K562 (cell line): ENCODE data around the gene ATMIN. TPM values are rescaled to one million over a fixed set of nuclear protein-coding genes. Genes with fewer than 3 reads are reported as not detected.
A peak's percentile ranks its signal among the peaks of the same experiment; 100 is the strongest.

ENCODE experiments used
- BCL6 ChIP-seq: fragments of 250-450 bp; sonication (Bioruptor Pico); IDR thresholded peaks from 2 replicates; pipeline ENCODE4 v1.4.0; 2020
- BCOR ChIP-seq: fragments of 450-650 bp; IDR thresholded peaks from 2 replicates; pipeline ENCODE4 v1.6.1; 2016
- C11orf30 ChIP-seq: fragments of 450-650 bp; IDR thresholded peaks from 2 replicates; pipeline ENCODE4 v1.6.1; 2016; ENCODE audit warnings: low read depth, mild to moderate bottlenecking
- GABPA ChIP-seq: fragments of 200-800 bp; sonication (Bioruptor generic); conservative IDR thresholded peaks from 2 replicates; pipeline ENCODE4 v1.6.1; 2016; ENCODE audit warnings: low read depth, missing genetic modification characterization, missing compliant biosample characterization
- GATAD2B ChIP-seq: fragments of 450-650 bp; IDR thresholded peaks from 2 replicates; pipeline ENCODE4 v1.6.1; 2017; ENCODE audit warnings: mild to moderate bottlenecking, borderline replicate concordance
- HDAC6 ChIP-seq: IDR thresholded peaks from 2 replicates; pipeline ENCODE4 v1.6.1; 2012; ENCODE audit warnings: low read depth, mild to moderate bottlenecking, control low read depth, inconsistent platforms, low read length, moderate library complexity
- HDGF ChIP-seq: fragments of 450-650 bp; IDR thresholded peaks from 2 replicates; pipeline ENCODE4 v1.6.1; 2016
- ILF3 ChIP-seq: fragments of 450-650 bp; IDR thresholded peaks from 2 replicates; pipeline ENCODE4 v1.6.1; 2018; ENCODE audit warnings: antibody characterized with exemption, mild to moderate bottlenecking, moderate library complexity, borderline replicate concordance
- MAZ ChIP-seq, 2 experiments: fragments of 450-650 bp in 1 of 2; sonication (generic) in 1 of 2; formaldehyde crosslinking; IDR thresholded peaks in 1 of 2; conservative IDR thresholded peaks in 1 of 2; 2 replicates each; pipeline versions ENCODE4 v1.4.0 to v1.5.0; 2020; ENCODE audit warnings: mild to moderate bottlenecking in 1 of 2, missing genetic modification reagents in 1 of 2
- NCOA6 ChIP-seq: fragments of 450-650 bp; IDR thresholded peaks from 2 replicates; pipeline ENCODE4 v1.6.1; 2017; ENCODE audit warnings: mild to moderate bottlenecking
- RBM39 ChIP-seq: fragments of 200-400 bp; formaldehyde crosslinking; optimal IDR thresholded peaks from 2 replicates; pipeline ENCODE3; 2018; ENCODE audit warnings: low read depth, low read length
- SMARCC2 ChIP-seq: fragments of 450-650 bp; IDR thresholded peaks from 2 replicates; pipeline ENCODE4 v1.6.1; 2017; ENCODE audit warnings: antibody characterized with exemption, moderate library complexity, mild to moderate bottlenecking, low read depth
- YY1 ChIP-seq, 3 experiments: IDR thresholded peaks; 2 replicates each; pipeline ENCODE4 v1.6.1; 2011; ENCODE audit warnings: low read length in 2 of 3, mild to moderate bottlenecking in 2 of 3, moderate library complexity in 2 of 3, borderline replicate concordance in 1 of 3, control low read depth in 1 of 3, low read depth in 1 of 3; ENCODE audit not compliant: insufficient read depth in 3 of 3, insufficient replicate concordance in 2 of 3, control insufficient read depth in 1 of 3, insufficient read length in 1 of 3; ENCODE audit errors: extremely low read depth in 1 of 3
- ZSCAN29 ChIP-seq: fragments of 450-650 bp; IDR thresholded peaks from 2 replicates; pipeline ENCODE4 v1.6.1; 2017
- polyA plus RNA-seq, 8 experiments: library from polyadenylated mRNA; depleted of rRNA in 4 of 8; stranded (reverse) in 5 of 8; unstranded in 3 of 8; fragments of >200 nt; fragmentation: Nextera tagmentation in 2 of 8; fragmentation: Illumina TruSeq in 1 of 8; extraction: Ambion mirVana in 2 of 8; extraction: Trizol in 1 of 8; gene quantifications; 2 replicates each; pipeline versions ENCODE4 v1.2.1 to v1.2.3, GENCODE V29; 2011 to 2014; ENCODE audit warnings: inconsistent platforms in 1 of 8, missing spikeins in 1 of 8
- total RNA-seq, 7 experiments: library from RNA; depleted of rRNA in 6 of 7; stranded (reverse); fragments of >200 nt in 6 of 7; fragmentation: Illumina TruSeq in 2 of 7; extraction: Trizol in 2 of 7; gene quantifications; 2 replicates each; pipeline versions ENCODE4 v1.2.1 to v1.2.3, GENCODE V29; 2011 to 2021; ENCODE audit warnings: low replicate concordance in 1 of 7
- TF ChIP-seq, protein P1 (sequence below): IDR thresholded peaks from 3 replicates; pipeline ENCODE4 v1.6.1; 2011; ENCODE audit warnings: borderline replicate concordance, mild to moderate bottlenecking; ENCODE audit not compliant: insufficient read length, insufficient read depth
- TF ChIP-seq, protein P2 (sequence below): sonication (generic); formaldehyde crosslinking; IDR thresholded peaks from 2 replicates; pipeline ENCODE4 v1.8.0; 2023; ENCODE audit warnings: mild to moderate bottlenecking, missing genetic modification reagents
- TF ChIP-seq, protein P3 (sequence below), 2 experiments: fragments of 450-650 bp in 1 of 2; IDR thresholded peaks; 2 replicates each; pipeline ENCODE4 v1.6.1; 2011 to 2017; ENCODE audit warnings: low read depth in 2 of 2, antibody characterized with exemption in 1 of 2, borderline replicate concordance in 1 of 2, low read length in 1 of 2, mild to moderate bottlenecking in 1 of 2, mixed read lengths in 1 of 2; ENCODE audit not compliant: control insufficient read depth in 1 of 2
- TF ChIP-seq, protein P4 (sequence below): fragments of 200-800 bp; sonication (Bioruptor generic); IDR thresholded peaks from 2 replicates; pipeline ENCODE4 v1.6.1; 2017; ENCODE audit warnings: missing genetic modification characterization, missing compliant biosample characterization

Gene ATMIN
- total and polyA plus RNA-seq, 9 of the 15 experiments (the other 6 are each of a cell fraction or from before 2014, with no cell fraction given), result 6.7 to 40.9 (median 23.4) TPM

DNA sequence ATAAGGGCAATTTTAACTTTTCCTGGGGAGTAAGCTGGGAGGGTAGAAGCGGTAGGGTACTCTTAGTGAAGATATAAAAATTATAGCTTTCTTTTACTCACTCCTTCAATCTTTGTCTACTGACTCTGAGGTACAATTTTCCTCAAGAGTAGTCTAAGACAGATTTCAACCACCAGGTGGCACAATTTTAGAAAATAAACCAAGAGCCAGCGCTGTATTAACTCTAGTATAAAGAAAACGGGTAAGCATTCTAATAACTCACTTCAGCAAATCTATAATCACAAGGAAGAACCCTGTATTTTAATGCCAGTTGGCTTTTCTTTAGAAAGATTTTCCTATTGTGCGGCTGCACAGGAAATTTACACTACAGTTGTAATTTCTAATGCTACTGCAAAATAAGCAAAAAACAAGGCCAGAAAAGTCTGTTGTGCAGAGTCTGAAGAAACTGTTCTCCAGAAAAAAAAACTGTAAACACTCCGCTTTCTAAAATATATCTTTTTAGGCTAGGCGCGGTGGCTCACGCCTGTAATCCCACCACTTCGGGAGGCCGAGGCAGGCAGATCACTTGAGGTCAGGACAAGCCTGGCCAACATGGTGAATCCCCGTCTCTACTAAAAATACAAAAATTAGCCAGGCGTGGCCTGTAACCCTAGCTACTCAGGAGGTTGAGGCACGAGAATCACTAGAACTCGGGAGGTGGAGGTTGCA lies 30.8 kb upstream of the ATMIN start (continued):
- TF ChIP-seq, protein P1, sequence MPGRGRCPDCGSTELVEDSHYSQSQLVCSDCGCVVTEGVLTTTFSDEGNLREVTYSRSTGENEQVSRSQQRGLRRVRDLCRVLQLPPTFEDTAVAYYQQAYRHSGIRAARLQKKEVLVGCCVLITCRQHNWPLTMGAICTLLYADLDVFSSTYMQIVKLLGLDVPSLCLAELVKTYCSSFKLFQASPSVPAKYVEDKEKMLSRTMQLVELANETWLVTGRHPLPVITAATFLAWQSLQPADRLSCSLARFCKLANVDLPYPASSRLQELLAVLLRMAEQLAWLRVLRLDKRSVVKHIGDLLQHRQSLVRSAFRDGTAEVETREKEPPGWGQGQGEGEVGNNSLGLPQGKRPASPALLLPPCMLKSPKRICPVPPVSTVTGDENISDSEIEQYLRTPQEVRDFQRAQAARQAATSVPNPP, result no peak
- TF ChIP-seq RBM39 (no peak), ILF3 (peak; percentile 67; the same call in 1 of the 2 replicates), YY1 (IDR thresholded peaks at IDR 0.05; ENCODE audit: borderline replicate concordance in 1 of 3, control insufficient read depth in 1 of 3, extremely low read depth in 1 of 3, insufficient read depth in 3 of 3, insufficient read length in 1 of 3, insufficient replicate concordance in 2 of 3, low read depth in 1 of 3, low read length in 2 of 3) (no peak), MAZ (CRISPR knock-in tag; conservative IDR thresholded peaks at IDR 0.05 in 1 of 2, IDR thresholded peaks at IDR 0.05 in 1 of 2) (0 out of 4 replicates have a peak, but pooled peaks of 1 of the 2 experiments have one; percentile 30), HDGF (0 out of 2 replicates have a peak, but pooled peaks have one; percentile 52), NCOA6 (0 out of 2 replicates have a peak, but pooled peaks have one; percentile 11), HDAC6 (no peak), SMARCC2 (peak; percentile 75; the same call in 1 of the 2 replicates), BCL6 (CRISPR knock-in tag) (no peak), ZSCAN29 (peak; percentile 26; the same call in 1 of the 2 replicates), GABPA (tag) (peak; percentile 38; the same call in 1 of the 2 replicates), C11orf30 (peak; percentile 20; the same call in 1 of the 2 replicates), BCOR (0 out of 2 replicates have a peak, but pooled peaks have one; percentile 8), GATAD2B (peak; percentile 15; the same call in 1 of the 2 replicates)
- TF ChIP-seq, protein P2, sequence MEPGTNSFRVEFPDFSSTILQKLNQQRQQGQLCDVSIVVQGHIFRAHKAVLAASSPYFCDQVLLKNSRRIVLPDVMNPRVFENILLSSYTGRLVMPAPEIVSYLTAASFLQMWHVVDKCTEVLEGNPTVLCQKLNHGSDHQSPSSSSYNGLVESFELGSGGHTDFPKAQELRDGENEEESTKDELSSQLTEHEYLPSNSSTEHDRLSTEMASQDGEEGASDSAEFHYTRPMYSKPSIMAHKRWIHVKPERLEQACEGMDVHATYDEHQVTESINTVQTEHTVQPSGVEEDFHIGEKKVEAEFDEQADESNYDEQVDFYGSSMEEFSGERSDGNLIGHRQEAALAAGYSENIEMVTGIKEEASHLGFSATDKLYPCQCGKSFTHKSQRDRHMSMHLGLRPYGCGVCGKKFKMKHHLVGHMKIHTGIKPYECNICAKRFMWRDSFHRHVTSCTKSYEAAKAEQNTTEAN, result no peak
- TF ChIP-seq, protein P3, sequence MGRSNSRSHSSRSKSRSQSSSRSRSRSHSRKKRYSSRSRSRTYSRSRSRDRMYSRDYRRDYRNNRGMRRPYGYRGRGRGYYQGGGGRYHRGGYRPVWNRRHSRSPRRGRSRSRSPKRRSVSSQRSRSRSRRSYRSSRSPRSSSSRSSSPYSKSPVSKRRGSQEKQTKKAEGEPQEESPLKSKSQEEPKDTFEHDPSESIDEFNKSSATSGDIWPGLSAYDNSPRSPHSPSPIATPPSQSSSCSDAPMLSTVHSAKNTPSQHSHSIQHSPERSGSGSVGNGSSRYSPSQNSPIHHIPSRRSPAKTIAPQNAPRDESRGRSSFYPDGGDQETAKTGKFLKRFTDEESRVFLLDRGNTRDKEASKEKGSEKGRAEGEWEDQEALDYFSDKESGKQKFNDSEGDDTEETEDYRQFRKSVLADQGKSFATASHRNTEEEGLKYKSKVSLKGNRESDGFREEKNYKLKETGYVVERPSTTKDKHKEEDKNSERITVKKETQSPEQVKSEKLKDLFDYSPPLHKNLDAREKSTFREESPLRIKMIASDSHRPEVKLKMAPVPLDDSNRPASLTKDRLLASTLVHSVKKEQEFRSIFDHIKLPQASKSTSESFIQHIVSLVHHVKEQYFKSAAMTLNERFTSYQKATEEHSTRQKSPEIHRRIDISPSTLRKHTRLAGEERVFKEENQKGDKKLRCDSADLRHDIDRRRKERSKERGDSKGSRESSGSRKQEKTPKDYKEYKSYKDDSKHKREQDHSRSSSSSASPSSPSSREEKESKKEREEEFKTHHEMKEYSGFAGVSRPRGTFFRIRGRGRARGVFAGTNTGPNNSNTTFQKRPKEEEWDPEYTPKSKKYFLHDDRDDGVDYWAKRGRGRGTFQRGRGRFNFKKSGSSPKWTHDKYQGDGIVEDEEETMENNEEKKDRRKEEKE (IDR thresholded peaks at IDR 0.05; ENCODE audit: borderline replicate concordance in 1 of 2, control insufficient read depth in 1 of 2, low read depth in 2 of 2, low read length in 1 of 2), result 0 out of 4 replicates have a peak, but pooled peaks of 1 of the 2 experiments have one; percentile 12
- TF ChIP-seq, protein P4, sequence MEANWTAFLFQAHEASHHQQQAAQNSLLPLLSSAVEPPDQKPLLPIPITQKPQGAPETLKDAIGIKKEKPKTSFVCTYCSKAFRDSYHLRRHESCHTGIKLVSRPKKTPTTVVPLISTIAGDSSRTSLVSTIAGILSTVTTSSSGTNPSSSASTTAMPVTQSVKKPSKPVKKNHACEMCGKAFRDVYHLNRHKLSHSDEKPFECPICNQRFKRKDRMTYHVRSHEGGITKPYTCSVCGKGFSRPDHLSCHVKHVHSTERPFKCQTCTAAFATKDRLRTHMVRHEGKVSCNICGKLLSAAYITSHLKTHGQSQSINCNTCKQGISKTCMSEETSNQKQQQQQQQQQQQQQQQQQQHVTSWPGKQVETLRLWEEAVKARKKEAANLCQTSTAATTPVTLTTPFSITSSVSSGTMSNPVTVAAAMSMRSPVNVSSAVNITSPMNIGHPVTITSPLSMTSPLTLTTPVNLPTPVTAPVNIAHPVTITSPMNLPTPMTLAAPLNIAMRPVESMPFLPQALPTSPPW (CRISPR knock-in tag), result 0 out of 2 replicates have a peak, but pooled peaks have one; percentile 8
